Natural killer cell treated with Interleukin-12 subunit alpha and Interleukin-12 subunit beta and Interleukin-15 and Interleukin-18, amount 100 ng/mL, for 72 hours (primary cell): ENCODE measurements around the gene IL17A. TPM values are rescaled to one million over a fixed set of nuclear protein-coding genes. Genes with fewer than 3 reads are reported as not detected.
A peak's percentile ranks its signal among the peaks of the same experiment; 100 is the strongest.
"Not testable (repeated sequence)": the region's sequence is repeated elsewhere in the genome, so short reads cannot be mapped to it uniquely, and the experiment has no call there.

Source experiments
- ATAC-seq, 2 donors: fragments of 150-1000 bp; cut with Tn5 transposase in 1 of 2; sonication (Bioruptor Pico), chemical (Tn5 transposase) in 1 of 2; 2 replicates each; pipeline ENCODE4 v1.10.0; 2021
- DNase-seq: peaks from one replicate; pipeline ENCODE4 v3.0.0; 2022; ENCODE audit warnings: low spot score
- H3K27ac Mint-ChIP-seq, 2 donors: 1 replicate in 1 of 2; 2 replicates in 1 of 2; pipeline ENCODE4 v1.8.0; 2022; ENCODE audit warnings: mixed read lengths in 2 of 2, mild to moderate bottlenecking in 1 of 2, moderate library complexity in 1 of 2
- H3K27me3 Mint-ChIP-seq, 2 donors: 1 replicate in 1 of 2; 2 replicates in 1 of 2; pipeline ENCODE4 v1.8.0; 2022; ENCODE audit warnings: mixed read lengths in 2 of 2
- H3K36me3 Mint-ChIP-seq: one replicate; pipeline ENCODE4 v1.8.0; 2022; ENCODE audit warnings: mixed read lengths
- H3K4me1 Mint-ChIP-seq, 2 donors: 1 replicate in 1 of 2; 2 replicates in 1 of 2; pipeline ENCODE4 v1.8.0; 2022; ENCODE audit warnings: low read depth in 2 of 2, mixed read lengths in 2 of 2, mild to moderate bottlenecking in 1 of 2
- H3K4me3 Mint-ChIP-seq: one replicate; pipeline ENCODE4 v1.8.0; 2022; ENCODE audit warnings: mixed read lengths
- H3K9me3 Mint-ChIP-seq: 2 replicates; pipeline ENCODE4 v1.8.0; 2022; ENCODE audit warnings: mixed read lengths
- total RNA-seq, 2 donors: library from RNA; stranded (reverse); gene quantifications; one replicate each; pipeline ENCODE4 v1.2.3, GENCODE V29; 2022

The IL17A gene
- total RNA-seq, 2 donors from 2014 or later: 0.22 TPM; not detected in 1

DNA sequence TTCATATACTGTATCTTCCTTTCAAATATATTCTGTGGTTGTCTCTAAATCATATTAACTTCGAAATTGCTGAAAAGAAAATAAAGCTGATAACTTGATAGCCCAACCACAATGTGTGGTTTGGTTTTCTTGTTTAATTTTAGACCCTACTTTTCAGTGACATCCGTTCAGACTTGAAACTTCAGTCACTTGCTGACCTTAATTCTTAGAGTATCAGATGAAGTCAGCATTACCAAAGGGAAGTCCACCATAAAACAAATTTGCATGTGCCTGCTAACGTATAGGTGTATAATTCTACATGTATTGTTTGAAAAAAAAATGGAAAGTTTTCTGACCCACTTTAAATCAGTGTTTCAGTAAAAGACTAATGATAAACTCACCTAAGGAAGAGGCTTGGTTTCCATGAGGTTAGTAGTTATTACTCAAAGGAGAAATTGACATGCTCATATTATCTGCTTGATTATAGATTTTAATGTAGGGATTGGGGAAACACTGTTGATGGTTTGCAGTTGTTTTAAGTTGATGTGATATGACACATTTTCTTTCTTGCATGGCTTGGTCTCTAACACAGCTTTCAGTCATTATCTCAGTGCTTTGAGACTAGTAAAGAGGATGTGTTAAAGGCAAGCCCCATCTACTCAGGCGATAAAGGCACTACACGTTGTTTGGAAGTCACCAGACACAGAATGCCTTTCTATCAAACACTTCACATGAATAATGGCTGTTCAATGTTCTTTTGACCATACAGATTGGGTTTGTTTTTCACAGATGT lies 5.2 kb upstream of the IL17A start:
- H3K36me3 Mint-ChIP-seq: no peaks in the 10 kb centered on the region
- peak in 1 of 2 donors; percentile 62 for ATAC-seq
- no peak for DNase-seq
- H3K27me3 Mint-ChIP-seq: peaks cover 38 to 69% of the 10 kb centered on the region in 2 donors
- no peaks in the 10 kb centered on the region for H3K9me3 Mint-ChIP-seq
- peak overlapping the region; percentile 41 for H3K4me3 Mint-ChIP-seq
- H3K4me1 Mint-ChIP-seq: peaks cover 13 to 33% of the 10 kb centered on the region in 2 donors
- peak overlapping the region in 1 of 2 donors; percentile 12 for H3K27ac Mint-ChIP-seq

- H3K4me1 Mint-ChIP-seq: peaks cover 5 to 25% of the 10 kb centered on the region in 2 donors
- H3K9me3 Mint-ChIP-seq: no peaks in the 10 kb centered on the region
- H3K27me3 Mint-ChIP-seq: peaks cover 49 to 77% of the 10 kb centered on the region in 2 donors
- no peak for ATAC-seq
- H3K36me3 Mint-ChIP-seq: no peaks in the 10 kb centered on the region
- DNase-seq: no peak
- no peak overlapping the region for H3K27ac Mint-ChIP-seq
- no peak overlapping the region for H3K4me3 Mint-ChIP-seq
Observed at GRCh38 chr6:52183131-52183713, 3.0 kb upstream of the IL17A start.

GRCh38 chr6:52186480-52186879 lies 305 bp downstream of the IL17A start:
- Mint-ChIP-seq H3K4me3 (no peak overlapping the region), H3K9me3 (no peaks in the 10 kb centered on the region), H3K36me3 (no peaks in the 10 kb centered on the region), H3K27me3 (peaks cover 63 to 75% of the 10 kb centered on the region in 2 donors), H3K4me1 (peaks cover 0 to 8% of the 10 kb centered on the region in 2 donors), H3K27ac (no peak overlapping the region)
- no peak for ATAC-seq
- no peak for DNase-seq

DNA sequence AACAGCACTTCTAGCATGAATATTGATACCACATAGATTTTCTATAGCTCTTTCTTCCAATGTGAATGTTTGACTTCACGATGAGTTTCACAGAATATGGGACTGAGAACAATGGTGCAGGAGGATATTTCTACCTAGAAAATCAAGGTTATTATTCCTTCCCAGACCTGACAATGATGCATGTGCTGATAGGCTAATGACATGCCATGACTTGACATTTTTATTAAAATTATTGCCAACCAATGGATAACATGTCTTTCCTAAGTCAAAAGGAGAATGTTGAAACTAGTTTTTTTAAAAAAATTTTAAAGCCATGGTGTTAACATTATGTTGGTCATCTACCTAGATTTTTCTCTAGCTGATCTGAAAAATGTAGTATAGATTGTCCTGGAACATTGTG lies 923 bp downstream of the IL17A start:
- ATAC-seq: no peak
- Mint-ChIP-seq H3K36me3 (no peaks in the 10 kb centered on the region), H3K27ac (no peak overlapping the region), H3K9me3 (no peaks in the 10 kb centered on the region), H3K27me3 (peaks cover 68 to 78% of the 10 kb centered on the region in 2 donors), H3K4me3 (no peak overlapping the region), H3K4me1 (peaks cover 0 to 6% of the 10 kb centered on the region in 2 donors)
- no peak for DNase-seq

GRCh38 chr6:52189974-52190373 lies 3.8 kb downstream of the IL17A start:
- no peak overlapping the region for H3K27ac Mint-ChIP-seq
- no peak for ATAC-seq
- H3K27me3 Mint-ChIP-seq: peaks cover 58 to 64% of the 10 kb centered on the region in 2 donors

GRCh38 chr6:52190409-52190808 lies 4.2 kb downstream of the IL17A start:
- H3K27ac Mint-ChIP-seq: no peak overlapping the region
- ATAC-seq (peak in 1 of 2 donors; percentile 52), DNase-seq (no peak)
- no peaks in the 10 kb centered on the region for H3K36me3 Mint-ChIP-seq
- H3K4me3 Mint-ChIP-seq: no peak overlapping the region
- peaks cover 0 to 6% of the 10 kb centered on the region in 2 donors for H3K4me1 Mint-ChIP-seq
- H3K27me3 Mint-ChIP-seq: peaks cover 59 to 62% of the 10 kb centered on the region in 2 donors
- H3K9me3 Mint-ChIP-seq: no peaks in the 10 kb centered on the region

More at GRCh38 chr6:52189974-52190373, 3.8 kb downstream of the IL17A start:
- Mint-ChIP-seq H3K9me3 (no peaks in the 10 kb centered on the region), H3K36me3 (no peaks in the 10 kb centered on the region), H3K4me1 (peaks cover 0 to 6% of the 10 kb centered on the region in 2 donors), H3K4me3 (no peak overlapping the region)
- no peak for DNase-seq

DNA sequence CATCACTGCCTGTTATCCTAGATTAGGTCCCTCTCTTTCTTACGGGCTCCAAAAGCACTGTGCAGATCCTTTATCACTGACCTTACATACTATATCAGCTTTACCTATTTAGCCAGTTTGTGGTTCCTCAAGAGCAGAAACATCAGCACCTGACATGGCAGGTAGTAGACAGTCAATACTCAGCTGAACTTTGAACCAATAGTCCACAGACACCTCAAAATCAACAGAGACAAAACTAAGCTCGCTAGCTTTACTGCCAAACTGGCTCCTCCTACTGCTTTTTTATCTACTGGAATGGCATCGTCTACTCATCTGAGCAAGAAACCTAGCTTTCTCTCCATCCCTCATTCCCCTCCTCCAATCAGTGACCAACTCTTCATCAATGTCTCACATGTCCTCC lies 5.6 kb downstream of the IL17A start:
- Mint-ChIP-seq H3K4me1 (no peaks in the 10 kb centered on the region), H3K9me3 (no peaks in the 10 kb centered on the region), H3K27ac (no peak overlapping the region), H3K27me3 (peaks cover 51% of the 10 kb centered on the region in 2 donors), H3K4me3 (no peak overlapping the region), H3K36me3 (no peaks in the 10 kb centered on the region)
- DNase-seq: no peak
- no peak for ATAC-seq

- H3K9me3 Mint-ChIP-seq: peaks cover 9% of the 10 kb centered on the region
- H3K27ac Mint-ChIP-seq: no peak overlapping the region
- no peak for ATAC-seq
- no peak overlapping the region for H3K4me3 Mint-ChIP-seq
- H3K36me3 Mint-ChIP-seq: peaks cover 11% of the 10 kb centered on the region
- DNase-seq: no peak
- no peaks in the 10 kb centered on the region for H3K4me1 Mint-ChIP-seq
- H3K27me3 Mint-ChIP-seq: peaks cover 44 to 54% of the 10 kb centered on the region in 2 donors
Observed at GRCh38 chr6:52195886-52196285, 9.7 kb downstream of the IL17A start.

DNA sequence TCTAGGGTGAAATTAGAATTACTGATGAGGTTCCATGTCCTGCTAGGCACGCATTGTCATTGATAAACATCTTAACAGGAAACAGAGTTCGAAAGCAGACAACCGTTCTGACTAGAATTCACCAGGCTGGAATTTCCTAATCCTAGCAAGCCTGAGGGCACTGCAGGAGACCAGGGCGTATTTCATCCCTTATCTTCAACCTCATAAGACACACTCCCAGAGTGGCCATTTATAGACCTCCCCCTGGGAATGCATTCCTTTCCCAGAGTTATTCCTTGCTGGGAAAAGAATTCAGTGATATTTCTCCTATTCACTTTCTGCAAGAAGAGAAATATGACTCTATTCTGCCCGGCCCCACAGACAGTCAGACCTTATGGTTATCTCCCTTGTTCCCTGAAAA lies 13.9 kb downstream of the IL17A start:
- ATAC-seq, H3K4me1 Mint-ChIP-seq, H3K4me3 Mint-ChIP-seq, H3K27ac Mint-ChIP-seq, DNase-seq: not testable (repeated sequence)
- Mint-ChIP-seq H3K27me3 (peaks cover 38 to 51% of the 10 kb centered on the region in 2 donors), H3K36me3 (peaks cover 11% of the 10 kb centered on the region), H3K9me3 (peaks cover 15% of the 10 kb centered on the region)

DNA sequence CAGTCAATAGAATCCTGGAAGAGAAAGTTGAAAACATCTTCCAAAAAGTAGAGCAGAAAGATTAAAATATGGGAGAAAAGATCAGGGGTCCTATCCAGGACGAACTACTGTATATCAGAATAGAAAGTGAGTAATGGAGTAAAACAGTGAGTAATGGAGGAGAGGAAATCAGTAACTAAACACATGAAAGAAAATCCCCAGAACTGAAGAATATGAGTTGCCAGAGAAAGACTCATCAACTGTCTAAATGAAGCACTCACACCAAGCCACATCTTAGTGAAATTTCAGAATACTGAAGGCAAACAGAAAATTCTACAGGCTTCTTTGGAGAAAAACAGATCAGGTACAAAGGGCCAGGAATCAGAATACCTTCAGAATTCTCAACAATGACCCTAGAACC lies 14.9 kb downstream of the IL17A start:
- peaks cover 33 to 51% of the 10 kb centered on the region in 2 donors for H3K27me3 Mint-ChIP-seq
- no peak overlapping the region for H3K27ac Mint-ChIP-seq
- no peaks in the 10 kb centered on the region for H3K4me1 Mint-ChIP-seq
- peaks cover 15% of the 10 kb centered on the region for H3K9me3 Mint-ChIP-seq
- no peak for ATAC-seq
- no peak overlapping the region for H3K4me3 Mint-ChIP-seq
- peaks cover 11% of the 10 kb centered on the region for H3K36me3 Mint-ChIP-seq
- DNase-seq: no peak

- Mint-ChIP-seq H3K27me3 (peaks cover 33 to 51% of the 10 kb centered on the region in 2 donors), H3K27ac (no peak overlapping the region), H3K36me3 (peaks cover 11% of the 10 kb centered on the region), H3K4me3 (no peak overlapping the region), H3K9me3 (peaks cover 15% of the 10 kb centered on the region), H3K4me1 (no peaks in the 10 kb centered on the region)
- DNase-seq (no peak), ATAC-seq (no peak)
Observed at GRCh38 chr6:52201493-52201892, 15.3 kb downstream of the IL17A start.

- Mint-ChIP-seq H3K4me1 (no peaks in the 10 kb centered on the region), H3K36me3 (no peaks in the 10 kb centered on the region), H3K9me3 (no peaks in the 10 kb centered on the region), H3K27me3 (peaks cover 27 to 34% of the 10 kb centered on the region in 2 donors), H3K4me3 (no peak overlapping the region), H3K27ac (no peak overlapping the region)
- no peak for ATAC-seq
- no peak for DNase-seq
Observed at GRCh38 chr6:52207066-52207465, 20.9 kb downstream of the IL17A start.

DNA sequence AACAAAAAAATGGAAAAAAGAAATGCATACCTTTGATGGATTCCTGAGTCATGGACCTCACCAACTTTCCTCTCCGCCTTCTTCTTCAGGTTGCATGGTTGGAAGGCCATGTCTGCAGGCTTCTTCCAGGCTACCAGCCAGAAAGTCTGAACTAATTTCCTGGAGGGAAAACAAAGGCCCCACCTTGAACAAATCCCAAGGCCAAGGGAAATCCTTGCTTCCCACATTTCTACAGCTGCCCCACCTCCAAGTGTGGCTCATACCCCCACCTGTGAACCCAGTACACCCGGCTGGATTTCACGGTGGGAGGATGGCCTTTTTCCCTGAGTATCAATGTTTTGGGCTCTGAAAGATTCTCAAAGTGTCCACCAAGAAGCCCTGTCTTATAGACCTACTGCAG lies 22.4 kb downstream of the IL17A start:
- Mint-ChIP-seq H3K36me3 (no peaks in the 10 kb centered on the region), H3K27me3 (peaks cover 24 to 33% of the 10 kb centered on the region in 2 donors), H3K4me3 (no peak overlapping the region), H3K9me3 (no peaks in the 10 kb centered on the region), H3K27ac (no peak overlapping the region), H3K4me1 (no peaks in the 10 kb centered on the region)
- DNase-seq (no peak), ATAC-seq (no peak)

DNA sequence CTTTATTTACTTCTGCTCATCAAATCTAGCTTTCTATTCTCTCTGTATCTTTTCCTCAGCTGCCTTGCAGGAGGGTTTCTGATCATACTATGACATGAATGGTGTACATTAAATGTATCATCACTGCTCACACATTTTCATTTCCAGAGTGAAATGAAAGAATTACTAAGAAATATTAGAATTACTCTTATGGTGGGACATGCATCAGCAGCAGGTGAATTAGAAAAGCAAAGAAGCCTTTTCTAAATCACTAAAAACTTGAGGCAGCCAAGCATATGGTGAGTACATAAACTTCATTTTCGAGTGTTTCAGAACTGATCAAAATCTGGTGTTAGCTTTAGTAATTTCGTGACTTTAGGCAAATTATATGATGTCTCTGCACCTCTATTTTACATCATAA lies 23.6 kb downstream of the IL17A start:
- no peaks in the 10 kb centered on the region for H3K36me3 Mint-ChIP-seq
- H3K4me1 Mint-ChIP-seq: no peaks in the 10 kb centered on the region
- peaks cover 22 to 33% of the 10 kb centered on the region in 2 donors for H3K27me3 Mint-ChIP-seq
- H3K9me3 Mint-ChIP-seq: no peaks in the 10 kb centered on the region
- peak overlapping the region; percentile 6 for H3K4me3 Mint-ChIP-seq
- ATAC-seq (peak in 1 of 2 donors; percentile 79), DNase-seq (no peak)
- peak overlapping the region in 1 of 2 donors; percentile 22 for H3K27ac Mint-ChIP-seq
